ENCODE results near the gene ACVR1B. TPM values are rescaled to one million over a fixed set of nuclear protein-coding genes. Genes with fewer than 3 reads are reported as not detected.

Gene ACVR1B
- total RNA-seq, 1 donor from 2014 or later: 12.1 TPM

GRCh38 chr12:51943346-51943745 is 8.2 kb upstream of the ACVR1B start:
- Histone ChIP-seq H3K27me3 (ENCODE audit: control insufficient read depth, insufficient read depth, low read length) (no peaks in the 10 kb centered on the region), H3K36me3 (ENCODE audit: control insufficient read depth, insufficient read depth, low read length) (no peaks in the 10 kb centered on the region), H3K4me3 (ENCODE audit: low read depth, low read length) (no peak overlapping the region)
- DNase-seq (ENCODE audit: low read depth): no peak
- FAIRE-seq: no peak
- no peak for TF ChIP-seq CTCF (IDR thresholded peaks at IDR 0.05; ENCODE audit: insufficient read depth, low read length, severe bottlenecking)

- H3K27me3 ChIP-seq (ENCODE audit: control insufficient read depth, insufficient read depth, low read length): no peaks in the 10 kb centered on the region
Observed at GRCh38 chr12:51944608-51945233, 6.8 kb upstream of the ACVR1B start.

GRCh38 chr12:51947246-51947996 is 4.1 kb upstream of the ACVR1B start:
- TF ChIP-seq CTCF (IDR thresholded peaks at IDR 0.05; ENCODE audit: insufficient read depth, low read length, severe bottlenecking): no peak
- Histone ChIP-seq H3K27me3 (ENCODE audit: control insufficient read depth, insufficient read depth, low read length) (no peaks in the 10 kb centered on the region), H3K4me3 (ENCODE audit: low read depth, low read length) (no peak overlapping the region), H3K36me3 (ENCODE audit: control insufficient read depth, insufficient read depth, low read length) (no peaks in the 10 kb centered on the region)
- FAIRE-seq (no peak), DNase-seq (ENCODE audit: low read depth) (no peak)

More at GRCh38 chr12:51944608-51945233, 6.8 kb upstream of the ACVR1B start:
- FAIRE-seq (no peak), DNase-seq (ENCODE audit: low read depth) (no peak)
- no peak overlapping the region for H3K4me3 ChIP-seq (ENCODE audit: low read depth, low read length)
- no peaks in the 10 kb centered on the region for H3K36me3 ChIP-seq (ENCODE audit: control insufficient read depth, insufficient read depth, low read length)
- no peak for TF ChIP-seq CTCF (IDR thresholded peaks at IDR 0.05; ENCODE audit: insufficient read depth, low read length, severe bottlenecking)

GRCh38 chr12:51948066-51948465 is 3.4 kb upstream of the ACVR1B start:
- DNase-seq (ENCODE audit: low read depth) (no peak), FAIRE-seq (peak; percentile 13)
- no peak overlapping the region for H3K4me3 ChIP-seq (ENCODE audit: low read depth, low read length)
- no peaks in the 10 kb centered on the region for H3K27me3 ChIP-seq (ENCODE audit: control insufficient read depth, insufficient read depth, low read length)
- H3K36me3 ChIP-seq (ENCODE audit: control insufficient read depth, insufficient read depth, low read length): no peaks in the 10 kb centered on the region
- TF ChIP-seq CTCF (IDR thresholded peaks at IDR 0.05; ENCODE audit: insufficient read depth, low read length, severe bottlenecking): no peak

GRCh38 chr12:51949342-51950030 is 2.0 kb upstream of the ACVR1B start:
- TF ChIP-seq CTCF (IDR thresholded peaks at IDR 0.05; ENCODE audit: insufficient read depth, low read length, severe bottlenecking): no peak
- no peaks in the 10 kb centered on the region for H3K36me3 ChIP-seq (ENCODE audit: control insufficient read depth, insufficient read depth, low read length)
- no peaks in the 10 kb centered on the region for H3K27me3 ChIP-seq (ENCODE audit: control insufficient read depth, insufficient read depth, low read length)
- DNase-seq (ENCODE audit: low read depth) (no peak), FAIRE-seq (peak; percentile 47)
- no peak overlapping the region for H3K4me3 ChIP-seq (ENCODE audit: low read depth, low read length)
